NCI-H2081 treated with DMSO at 0.1 percent for 48 hours (cell line): ENCODE results near the gene TCFL5.
"Not testable (repeated sequence)": the region's sequence is repeated elsewhere in the genome, so short reads cannot be mapped to it uniquely, and the experiment has no call there.

Experiments
- DNase-seq: peaks from one replicate; lab custom pipeline; 2025; lab: John Stamatoyannopoulos, UW

Gene TCFL5

DNA sequence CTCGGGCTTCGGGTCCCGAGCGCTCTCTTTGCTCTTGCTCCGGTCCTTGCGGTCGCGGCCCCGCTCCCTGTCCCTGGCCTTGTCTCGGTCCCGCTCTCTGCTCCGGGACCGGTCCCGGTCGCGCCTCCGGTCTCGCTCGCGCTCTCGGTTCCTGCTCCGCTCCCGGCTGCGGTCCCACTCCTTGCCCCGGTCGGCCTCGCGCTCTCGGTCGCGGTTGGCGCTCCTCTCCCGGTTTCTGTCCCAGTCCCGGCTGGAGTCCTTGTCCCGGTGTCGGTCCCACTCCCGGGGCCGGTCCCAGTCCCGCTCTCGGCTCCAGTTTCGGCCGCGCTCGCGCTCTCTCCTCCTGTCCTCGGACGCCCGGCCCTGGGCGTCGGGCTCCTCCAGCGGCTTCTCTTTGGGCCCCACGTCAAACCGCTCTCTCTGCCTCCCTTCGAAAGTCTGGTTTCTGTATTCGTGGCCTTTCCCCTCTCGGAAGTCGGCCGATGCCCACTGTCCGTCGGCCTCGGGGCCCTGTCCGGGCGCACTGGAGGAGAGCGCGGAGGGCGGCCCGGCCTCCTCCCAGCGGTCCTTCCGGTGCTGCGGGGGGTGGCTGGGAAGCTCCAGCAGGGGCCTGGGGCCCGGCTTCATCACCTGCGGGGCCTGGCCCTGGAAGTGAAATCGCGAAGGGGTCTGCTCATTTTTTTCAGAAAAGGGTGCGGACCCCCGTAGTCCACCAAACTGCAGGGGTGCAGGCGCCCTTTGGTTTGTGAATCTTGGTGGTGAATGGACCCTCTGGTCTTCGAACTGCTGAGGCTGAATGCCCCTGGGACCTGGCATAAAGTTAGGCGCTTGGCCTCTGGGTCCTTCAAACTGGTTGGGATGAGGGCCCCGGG, 17.9 kb upstream of the TCFL5 start:
- no peak for DNase-seq

- no peak for DNase-seq
Observed at GRCh38 chr20:62878244-62879038, 16.8 kb upstream of the TCFL5 start.

GRCh38 chr20:62876902-62877816, 15.5 kb upstream of the TCFL5 start:
- no peak for DNase-seq

DNA sequence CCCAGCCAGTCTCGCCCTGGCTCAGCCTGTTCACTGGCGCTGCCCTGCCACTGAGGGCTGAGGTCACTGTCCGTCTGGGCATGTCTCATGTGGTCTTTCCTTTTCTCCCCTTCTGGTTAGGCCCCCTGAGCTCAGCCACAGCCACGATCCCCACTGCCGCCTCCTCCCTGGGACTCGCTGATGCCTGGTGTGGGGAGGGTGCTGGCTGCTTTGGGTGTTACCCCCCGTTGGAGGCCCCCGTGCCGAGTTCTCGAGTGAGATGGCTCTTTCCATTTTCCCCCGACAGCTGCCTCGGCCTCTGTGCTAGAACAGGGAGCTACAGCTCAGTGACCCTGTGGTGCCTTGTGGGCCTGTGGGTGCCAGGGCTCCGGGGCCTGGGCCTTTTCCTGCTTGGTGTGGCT, 14.9 kb upstream of the TCFL5 start:
- no peak for DNase-seq

DNA sequence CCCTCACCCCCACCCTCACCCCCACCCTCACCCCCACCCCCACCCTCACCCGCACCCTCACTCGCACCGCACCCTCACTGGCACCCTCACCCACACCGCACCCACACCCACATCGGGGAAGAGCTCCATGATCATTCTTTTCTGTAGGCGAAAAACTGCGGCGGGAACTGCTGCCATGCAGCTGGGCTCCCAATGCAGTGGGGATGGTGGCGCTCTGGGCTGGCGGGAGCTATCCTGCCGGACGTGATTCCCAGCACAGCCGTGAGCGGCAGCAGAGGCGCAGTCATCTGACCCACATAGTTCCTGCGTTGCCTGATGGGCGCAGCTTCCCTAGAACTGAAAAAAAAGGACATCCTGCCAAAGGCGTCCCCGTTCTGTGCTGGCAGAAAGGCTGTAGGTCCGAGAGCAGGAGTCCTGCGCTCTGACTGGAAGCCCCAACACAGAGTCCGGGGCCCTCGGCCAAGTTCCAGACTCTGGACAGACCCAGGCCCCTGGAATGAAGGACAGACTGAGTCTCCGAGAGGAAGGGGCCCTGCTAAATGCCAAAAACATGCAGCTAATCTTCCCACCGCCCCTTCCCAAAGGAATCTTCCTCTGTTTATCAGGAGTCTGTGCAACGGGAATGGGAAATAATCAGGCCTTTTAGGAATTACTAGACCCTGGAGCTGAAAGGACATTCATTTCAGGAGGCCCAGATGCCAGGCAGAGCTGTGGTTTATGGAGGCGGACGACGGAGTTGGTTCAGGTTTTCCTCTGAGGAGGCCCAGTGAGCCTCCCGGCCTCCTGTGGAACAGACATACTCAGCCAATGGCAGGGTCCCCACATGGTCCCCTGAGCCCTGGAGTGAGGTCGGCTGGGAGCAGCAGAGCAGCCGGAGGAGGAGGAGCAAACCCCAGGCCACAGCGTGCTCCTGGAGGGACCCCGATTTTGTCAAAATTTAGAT, 14.1 kb upstream of the TCFL5 start:
- DNase-seq, result peak; percentile 57

- DNase-seq, result no peak
Observed at GRCh38 chr20:62874964-62875344, 13.3 kb upstream of the TCFL5 start.

DNA sequence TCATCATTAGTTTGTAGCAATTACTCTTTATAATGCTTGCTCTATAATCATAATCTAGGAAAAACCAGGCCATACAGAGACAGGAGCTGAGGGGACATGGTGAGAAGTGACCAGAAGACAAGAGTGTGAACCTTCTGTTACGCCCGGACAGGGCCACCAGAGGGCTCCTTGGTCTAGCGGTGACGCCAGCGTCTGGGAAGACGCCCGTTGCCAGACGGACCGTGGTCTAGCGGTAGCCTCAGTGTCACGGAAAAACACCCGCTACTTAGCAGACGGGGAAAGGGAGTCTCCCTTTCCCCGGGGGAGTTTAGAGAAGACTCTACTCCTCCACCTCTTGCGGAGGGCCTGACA, 12.0 kb upstream of the TCFL5 start:
- DNase-seq, result not testable (repeated sequence)

- no peak for DNase-seq
Observed at GRCh38 chr20:62873280-62873679, 11.7 kb upstream of the TCFL5 start.

DNA sequence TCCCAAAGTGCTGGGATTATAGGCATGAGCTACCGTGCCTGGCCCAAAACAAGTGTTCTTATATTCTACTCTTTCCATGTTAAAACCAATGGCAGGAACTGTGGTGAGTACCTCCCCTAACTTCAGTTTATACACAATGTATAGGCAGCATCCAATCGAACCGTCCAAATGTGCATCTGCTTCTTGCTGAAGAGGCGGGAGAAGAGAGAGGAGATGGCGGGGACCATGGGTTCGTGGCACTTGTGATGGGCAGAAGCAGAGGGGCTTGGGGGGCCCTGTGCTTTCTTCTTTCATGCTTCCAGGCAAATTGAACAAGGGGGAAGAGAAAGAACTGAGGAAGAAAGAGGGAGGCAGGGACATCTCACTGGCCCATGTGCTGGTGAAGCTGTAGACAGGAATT, 11.2 kb upstream of the TCFL5 start:
- no peak for DNase-seq

DNA sequence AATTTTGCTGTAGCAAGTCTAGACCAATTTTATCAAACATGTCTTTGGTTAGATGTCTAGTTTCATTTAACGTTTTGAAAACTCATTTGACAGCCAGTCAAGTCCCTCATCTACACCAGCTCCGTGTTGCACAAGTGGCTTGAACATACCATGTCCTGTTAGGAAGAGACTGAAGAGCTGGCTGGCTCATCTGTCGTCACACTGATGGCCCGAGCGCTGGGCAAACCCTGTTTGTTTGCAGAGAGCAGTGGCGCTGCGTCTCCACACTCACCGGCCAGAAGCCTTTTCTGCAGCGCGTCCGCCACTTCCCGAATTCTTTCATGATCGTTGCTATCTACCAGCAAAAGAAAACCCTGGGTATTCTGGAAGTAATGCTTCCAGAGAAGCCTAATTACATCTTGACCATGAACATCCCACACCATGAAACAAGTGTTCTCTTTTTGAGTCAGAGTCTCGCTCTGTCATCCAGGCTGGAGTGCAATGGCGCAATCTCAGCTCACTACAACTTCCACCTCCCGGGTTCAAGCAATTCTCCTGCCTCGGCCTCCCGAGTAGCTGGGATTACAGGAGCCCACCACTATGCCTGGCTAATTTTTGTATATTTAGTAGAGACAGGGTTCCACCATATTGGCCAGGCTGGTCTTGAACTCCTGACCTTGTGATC, 10.7 kb upstream of the TCFL5 start:
- DNase-seq, result no peak

- DNase-seq, result no peak
Observed at GRCh38 chr20:62864207-62864606, 2.6 kb upstream of the TCFL5 start.

DNA sequence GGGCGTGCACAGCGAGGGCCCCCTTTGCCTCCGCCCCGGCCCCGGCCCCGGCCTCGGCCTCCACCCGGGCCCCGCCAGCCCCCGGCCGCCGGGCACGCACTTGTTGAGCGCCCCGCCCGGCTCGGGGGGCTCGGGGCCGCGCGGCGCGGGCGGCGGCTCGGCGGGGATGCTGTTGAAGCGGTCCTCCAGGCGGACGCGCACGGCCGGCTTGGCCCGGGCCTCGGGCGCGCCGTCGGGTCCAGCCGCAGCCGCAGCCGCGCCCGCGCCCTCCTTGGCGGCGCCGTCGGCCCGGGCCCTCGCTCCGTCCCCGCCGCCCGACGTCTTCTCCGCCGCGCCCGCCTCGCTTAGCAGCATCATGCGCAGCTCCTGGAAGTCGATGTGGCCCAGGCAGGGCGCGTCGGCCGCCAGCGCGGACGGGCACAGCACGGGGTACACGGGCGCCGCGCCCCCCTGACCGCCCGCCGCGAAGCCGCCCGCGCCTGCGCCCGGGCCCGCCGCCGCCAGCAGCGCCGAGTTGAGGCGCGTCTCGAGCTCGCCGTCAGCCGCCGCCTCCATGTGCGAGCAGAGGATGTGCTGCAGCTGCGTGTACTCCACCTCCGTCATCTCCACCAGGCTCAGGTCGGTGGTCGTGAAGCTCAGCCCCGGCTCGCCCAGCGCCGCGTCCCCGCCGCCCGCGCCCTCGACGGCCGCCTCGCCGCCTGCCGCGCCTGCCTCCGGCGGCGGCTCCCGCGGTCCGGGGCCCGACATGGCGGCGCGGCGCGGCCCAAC, 514 bp downstream of the TCFL5 start:
- no peak for DNase-seq

GRCh38 chr20:62860391-62860923, 1.2 kb downstream of the TCFL5 start:
- DNase-seq, result no peak

GRCh38 chr20:62859721-62860120, 1.9 kb downstream of the TCFL5 start:
- no peak for DNase-seq

DNA sequence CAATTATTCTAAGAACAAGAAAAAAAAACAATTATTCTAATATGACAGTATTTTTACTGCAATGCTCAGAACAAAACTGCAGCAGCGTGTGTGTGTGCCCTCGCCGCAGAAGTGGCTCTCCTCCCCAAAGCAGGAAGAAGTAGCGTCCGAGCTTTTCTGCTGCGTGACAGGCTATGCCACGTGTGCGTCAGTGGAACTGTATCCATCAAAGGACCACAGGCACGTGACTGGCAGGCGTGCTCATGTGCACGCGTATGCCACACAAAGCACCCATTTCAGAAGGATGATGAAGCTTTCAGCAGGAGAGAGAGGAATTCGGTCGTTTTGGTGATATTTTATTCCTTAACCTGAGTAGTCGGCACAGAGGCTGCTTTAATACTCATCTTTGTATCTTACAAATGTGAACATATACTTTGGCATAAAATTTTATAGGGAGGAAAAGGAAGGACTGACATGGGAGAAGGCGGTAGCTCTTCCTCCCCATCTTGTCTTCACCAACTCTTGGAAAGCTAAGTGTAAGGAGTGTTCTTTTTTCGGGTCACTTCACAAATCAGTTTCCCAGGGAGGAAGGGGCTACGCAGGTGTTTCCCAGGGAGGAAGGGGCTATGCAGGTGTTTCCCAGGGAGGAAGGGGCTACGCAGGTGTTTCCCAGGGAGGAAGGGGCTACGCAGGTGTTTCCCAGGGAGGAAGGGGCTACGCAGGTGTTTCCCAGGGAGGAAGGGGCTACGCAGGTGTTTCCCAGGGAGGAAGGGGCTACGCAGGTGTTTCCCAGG, 3.4 kb downstream of the TCFL5 start:
- DNase-seq, result no peak

DNA sequence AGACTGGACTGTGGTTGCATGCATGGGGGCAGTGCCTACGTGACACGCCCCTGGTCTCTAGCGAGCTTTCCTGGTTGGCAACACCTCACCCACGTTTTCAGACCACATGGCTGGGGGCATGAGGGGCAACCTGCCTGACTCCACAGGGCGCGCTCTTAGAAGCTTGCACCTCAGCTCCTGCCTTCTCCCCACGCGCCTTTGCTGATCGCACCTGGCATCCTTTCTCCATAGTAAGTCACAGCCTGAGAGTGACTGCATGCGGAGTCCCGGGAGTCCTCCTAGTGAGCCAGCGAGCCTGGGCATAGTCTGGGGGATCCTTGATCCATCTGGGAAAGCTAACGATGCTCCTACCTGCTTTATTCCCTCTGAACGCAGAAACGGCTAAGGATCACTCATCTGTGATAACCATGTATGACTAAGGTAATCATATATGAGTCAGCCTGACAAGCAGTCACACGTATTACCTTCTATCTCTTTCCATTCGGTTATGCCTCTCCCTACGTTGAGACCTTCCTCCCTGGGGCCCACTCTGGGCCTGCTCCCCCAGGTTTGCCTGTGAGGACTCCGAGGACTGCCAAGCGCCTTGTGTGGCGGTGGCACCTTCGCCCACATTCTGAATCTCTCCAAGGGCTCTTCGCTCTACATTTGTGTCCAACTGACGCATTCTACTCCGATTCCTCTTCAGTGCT, 4.5 kb downstream of the TCFL5 start:
- DNase-seq, result no peak

DNA sequence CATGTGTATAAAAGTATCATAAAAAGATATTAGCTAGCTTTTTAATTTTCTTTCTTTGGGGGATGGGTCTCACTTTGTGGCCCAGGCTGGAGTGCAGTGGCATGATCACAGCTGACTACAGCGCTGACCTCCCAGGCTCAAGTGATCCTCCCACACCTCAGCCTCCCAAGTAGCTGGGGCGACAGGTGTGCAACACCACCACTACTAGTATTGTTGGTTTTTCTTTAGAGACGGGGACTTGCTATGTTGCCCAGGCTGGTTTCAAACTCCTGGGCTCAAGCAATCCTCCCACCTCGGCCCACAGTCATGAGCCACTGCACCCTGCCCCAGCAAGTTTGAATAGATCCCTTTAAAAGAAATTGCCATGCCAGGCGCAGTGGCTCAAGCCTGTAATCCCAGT, 6.5 kb downstream of the TCFL5 start:
- DNase-seq, result no peak

- DNase-seq, result no peak
Observed at GRCh38 chr20:62854121-62854520, 7.5 kb downstream of the TCFL5 start.
